ENCODE results near the gene C1QL1.

C1QL1 gene

GRCh38 chr17:44968225-44969143 lies at the start of gene C1QL1:
Gene C1QL1, minus strand, starts transcription at chr17:44968303. Its CDS starts 255 bp downstream, at chr17:44968048.
- DNase-seq: peak in 52 of 56 donors; percentile 22 to 86 (median 66)

GRCh38 chr17:45016823-45017222 lies 48.7 kb upstream of the C1QL1 start:
- DNase-seq: no peak

- no peak for DNase-seq
Measured at GRCh38 chr17:45016237-45016636, 48.1 kb upstream of the C1QL1 start.

- DNase-seq: peak in 1 of 56 donors; percentile 4
Measured at GRCh38 chr17:45013021-45013997, 45.2 kb upstream of the C1QL1 start.

GRCh38 chr17:45011767-45012166 lies 43.7 kb upstream of the C1QL1 start:
- DNase-seq: no peak

GRCh38 chr17:45009676-45010467 lies 41.8 kb upstream of the C1QL1 start:
- DNase-seq: no peak

GRCh38 chr17:45008216-45008615 lies 40.1 kb upstream of the C1QL1 start:
- DNase-seq: no peak

- no peak for DNase-seq
Measured at GRCh38 chr17:45006927-45007461, 38.9 kb upstream of the C1QL1 start.

- DNase-seq: no peak
Measured at GRCh38 chr17:45005700-45006099, 37.6 kb upstream of the C1QL1 start.

GRCh38 chr17:45004388-45004787 lies 36.3 kb upstream of the C1QL1 start:
- no peak for DNase-seq

- DNase-seq: no peak
Measured at GRCh38 chr17:45003877-45004276, 35.8 kb upstream of the C1QL1 start.

- no peak for DNase-seq
Measured at GRCh38 chr17:45001310-45001709, 33.2 kb upstream of the C1QL1 start.

- DNase-seq: no peak
Measured at GRCh38 chr17:44999433-44999832, 31.3 kb upstream of the C1QL1 start.

- no peak for DNase-seq
Measured at GRCh38 chr17:44998646-44999045, 30.5 kb upstream of the C1QL1 start.

- no peak for DNase-seq
Measured at GRCh38 chr17:44997733-44998520, 29.8 kb upstream of the C1QL1 start.

- DNase-seq: no peak
Measured at GRCh38 chr17:44996304-44996703, 28.2 kb upstream of the C1QL1 start.

- DNase-seq: no peak
Measured at GRCh38 chr17:44995436-44996001, 27.4 kb upstream of the C1QL1 start.

GRCh38 chr17:44992242-44992939 lies 24.3 kb upstream of the C1QL1 start:
- DNase-seq: no peak

- no peak for DNase-seq
Measured at GRCh38 chr17:44990994-44991393, 22.9 kb upstream of the C1QL1 start.
